HEK293 (cell line): ENCODE measurements around the gene COPG2.

ENCODE experiments used
- CTCF ChIA-PET: fragments of 350-600 bp; formaldehyde crosslinking; extraction: SDS; loops from one replicate; lab custom pipeline; 2021; ENCODE audit warnings: antibody characterized with exemption; lab: Yijun Ruan, JAX
- POLR2A ChIA-PET: fragments of 300-600 bp; formaldehyde crosslinking; extraction: SDS; loops from one replicate; lab custom pipeline; 2020; ENCODE audit warnings: antibody characterized with exemption, inconsistent platforms; lab: Yijun Ruan, JAX
- H3K27ac ChIP-seq: fragments of 200-500 bp; sonication (Bioruptor generic); 2 replicates; pipeline ENCODE4 v1.5.1; 2014; ENCODE audit warnings: low read depth, low read length, control low read depth, inconsistent platforms; ENCODE audit errors: extremely low read depth
- H3K36me3 ChIP-seq, 2 experiments: fragments of 200-500 bp in 1 of 2; sonication (Bioruptor generic) in 1 of 2; 1 replicate in 1 of 2; 2 replicates in 1 of 2; pipeline ENCODE4 v1.5.1; 2014 to 2017; ENCODE audit warnings: inconsistent platforms in 2 of 2, low read length in 2 of 2; ENCODE audit not compliant: control insufficient read depth in 2 of 2, insufficient read depth in 1 of 2
- H3K4me1 ChIP-seq: fragments of 200-500 bp; sonication (Bioruptor generic); 2 replicates; pipeline ENCODE4 v1.5.1; 2014; ENCODE audit warnings: mild to moderate bottlenecking, low read length, inconsistent platforms; ENCODE audit not compliant: control insufficient read depth, insufficient read depth
- H3K4me3 ChIP-seq: 2 replicates; pipeline ENCODE4 v1.5.1; 2011; ENCODE audit warnings: low read depth, mild to moderate bottlenecking, control low read depth, low read length, moderate library complexity
- H3K9me3 ChIP-seq: fragments of 200-500 bp; sonication (Bioruptor generic); 2 replicates; pipeline ENCODE4 v1.5.1; 2014; ENCODE audit warnings: low read depth, low read length, inconsistent platforms; ENCODE audit not compliant: control insufficient read depth, insufficient read depth
- EGR2 ChIP-seq: fragments of 450-650 bp; formaldehyde crosslinking; IDR thresholded peaks from 2 replicates; pipeline ENCODE4 v1.5.1; 2016; ENCODE audit warnings: low read depth, missing biosample characterization, missing genetic modification characterization
- KLF10 ChIP-seq: fragments of 450-650 bp; IDR thresholded peaks from 2 replicates; pipeline ENCODE4 v1.5.1; 2018; ENCODE audit warnings: missing biosample characterization, mild to moderate bottlenecking, missing genetic modification characterization
- KLF16 ChIP-seq: fragments of 450-650 bp; formaldehyde crosslinking; IDR thresholded peaks from 2 replicates; pipeline ENCODE4 v1.5.1; 2017; ENCODE audit warnings: missing biosample characterization, missing genetic modification characterization
- PRDM1 ChIP-seq: fragments of 450-650 bp; formaldehyde crosslinking; IDR thresholded peaks from 2 replicates; pipeline ENCODE4; 2016; ENCODE audit warnings: missing biosample characterization, missing genetic modification characterization
- YY2 ChIP-seq: fragments of 450-650 bp; formaldehyde crosslinking; IDR thresholded peaks from 2 replicates; pipeline ENCODE4 v1.5.1; 2016; ENCODE audit warnings: missing biosample characterization, missing genetic modification characterization
- ZBTB17 ChIP-seq: fragments of 450-650 bp; formaldehyde crosslinking; IDR thresholded peaks from 2 replicates; pipeline ENCODE4 v1.5.1; 2016; ENCODE audit warnings: missing biosample characterization, missing genetic modification characterization
- ZNF140 ChIP-seq: fragments of 450-650 bp; formaldehyde crosslinking; IDR thresholded peaks from 2 replicates; pipeline ENCODE4 v1.5.1; 2016; ENCODE audit warnings: missing biosample characterization, missing genetic modification characterization
- ZNF19 ChIP-seq: fragments of 450-650 bp; formaldehyde crosslinking; IDR thresholded peaks from 2 replicates; pipeline ENCODE4; 2016; ENCODE audit warnings: missing biosample characterization, missing genetic modification characterization, low read depth
- ZNF2 ChIP-seq: fragments of 450-650 bp; formaldehyde crosslinking; IDR thresholded peaks from 2 replicates; pipeline ENCODE4 v1.5.1; 2016; ENCODE audit warnings: missing biosample characterization, missing genetic modification characterization
- ZNF202 ChIP-seq: fragments of 450-650 bp; formaldehyde crosslinking; IDR thresholded peaks from 2 replicates; pipeline ENCODE4 v1.5.1; 2016; ENCODE audit warnings: missing biosample characterization, missing genetic modification characterization, borderline replicate concordance
- ZNF26 ChIP-seq: fragments of 450-650 bp; formaldehyde crosslinking; IDR thresholded peaks from 2 replicates; pipeline ENCODE4 v1.5.1; 2016; ENCODE audit warnings: missing biosample characterization, missing genetic modification characterization
- ZNF302 ChIP-seq: fragments of 450-650 bp; formaldehyde crosslinking; IDR thresholded peaks from 2 replicates; pipeline ENCODE4 v1.5.1; 2016; ENCODE audit warnings: missing biosample characterization, missing genetic modification characterization, low read depth
- ZNF354C ChIP-seq: fragments of 450-650 bp; formaldehyde crosslinking; IDR thresholded peaks from 2 replicates; pipeline ENCODE4 v1.5.1; 2016; ENCODE audit warnings: missing biosample characterization, missing genetic modification characterization, low read depth, borderline replicate concordance
- ZNF366 ChIP-seq: fragments of 450-650 bp; formaldehyde crosslinking; conservative IDR thresholded peaks from 2 replicates; pipeline ENCODE4 v1.5.1; 2016; ENCODE audit warnings: missing biosample characterization, missing genetic modification characterization
- ZNF394 ChIP-seq: fragments of 450-650 bp; formaldehyde crosslinking; IDR thresholded peaks from 2 replicates; pipeline ENCODE4 v1.5.1; 2016; ENCODE audit warnings: missing biosample characterization, missing genetic modification characterization, mild to moderate bottlenecking, moderate library complexity, borderline replicate concordance
- ZNF433 ChIP-seq: fragments of 450-650 bp; formaldehyde crosslinking; IDR thresholded peaks from 2 replicates; pipeline ENCODE4 v1.5.1; 2016; ENCODE audit warnings: missing biosample characterization, missing genetic modification characterization, low read depth
- ZNF521 ChIP-seq: fragments of 450-650 bp; formaldehyde crosslinking; IDR thresholded peaks from 2 replicates; pipeline ENCODE4 v1.5.1; 2017; ENCODE audit warnings: missing biosample characterization, mild to moderate bottlenecking, missing genetic modification characterization
- ZNF555 ChIP-seq: fragments of 450-650 bp; formaldehyde crosslinking; conservative IDR thresholded peaks from 2 replicates; pipeline ENCODE4 v1.5.1; 2017; ENCODE audit warnings: missing biosample characterization, mild to moderate bottlenecking, missing genetic modification characterization, inconsistent platforms
- ZNF623 ChIP-seq: fragments of 450-650 bp; formaldehyde crosslinking; IDR thresholded peaks from 2 replicates; pipeline ENCODE4 v1.5.1; 2016; ENCODE audit warnings: missing biosample characterization, missing genetic modification characterization
- ZNF660 ChIP-seq: fragments of 450-650 bp; IDR thresholded peaks from 2 replicates; pipeline ENCODE4 v1.5.1; 2018; ENCODE audit warnings: missing biosample characterization, mild to moderate bottlenecking, missing genetic modification characterization
- ZNF664 ChIP-seq: fragments of 450-650 bp; formaldehyde crosslinking; IDR thresholded peaks from 2 replicates; pipeline ENCODE4 v1.5.1; 2016; ENCODE audit warnings: missing biosample characterization, missing genetic modification characterization
- ZNF843 ChIP-seq: fragments of 450-650 bp; formaldehyde crosslinking; IDR thresholded peaks from 2 replicates; pipeline ENCODE4 v1.5.1; 2016; ENCODE audit warnings: missing biosample characterization, missing genetic modification characterization
- TF ChIP-seq, protein P1 (sequence below): fragments of 450-650 bp; formaldehyde crosslinking; IDR thresholded peaks from 2 replicates; pipeline ENCODE4 v1.5.1; 2016; ENCODE audit warnings: missing biosample characterization, missing genetic modification characterization, borderline replicate concordance

COPG2 gene

DNA sequence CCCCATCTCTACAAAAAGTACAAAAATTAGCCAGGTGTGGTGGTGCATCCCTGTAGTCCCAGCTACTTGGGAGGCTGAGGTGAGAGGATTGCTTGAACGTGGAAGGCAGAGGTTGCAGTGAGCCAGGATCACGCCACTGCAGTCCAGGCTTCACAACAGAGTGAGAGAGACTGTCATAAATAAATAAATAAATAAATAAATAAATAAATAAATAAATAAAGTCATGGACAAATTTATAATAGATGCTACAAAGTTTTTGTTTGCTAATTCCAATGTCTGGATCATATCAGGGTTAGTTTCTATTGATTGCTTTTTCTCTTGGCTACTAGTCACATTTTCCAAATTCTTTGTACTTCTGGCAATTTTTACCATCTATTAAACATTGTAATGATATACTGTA lies 61.5 kb downstream of the COPG2 start (continued):
- TF ChIP-seq ZNF623 (tag by site-specific recombination) (peak; percentile 57; the same call in 1 of the 2 replicates), ZNF202 (peak; percentile 55; the same call in 1 of the 2 replicates), ZNF394 (tag by site-specific recombination) (peak; percentile 87; the same call in 1 of the 2 replicates), ZNF433 (peak; percentile 62; the same call in 1 of the 2 replicates), ZNF664 (tag by site-specific recombination) (0 out of 2 replicates have a peak, but pooled peaks have one; percentile 28)

GRCh38 chr7:130606161-130606560 lies 62.4 kb downstream of the COPG2 start:
- Histone ChIP-seq H3K9me3 (no peaks in the 10 kb centered on the region; the same call in 1 of the 2 replicates), H3K4me3 (no peak overlapping the region), H3K27ac (no peak overlapping the region), H3K4me1 (no peaks in the 10 kb centered on the region), H3K36me3 (peaks cover 21 to 26% of the 10 kb centered on the region in 2 experiments)
- TF ChIP-seq YY2 (no peak), ZNF843 (tag by site-specific recombination) (no peak), PRDM1 (tag by site-specific recombination) (peak; percentile 36; the same call in 1 of the 2 replicates), KLF16 (tag by site-specific recombination) (no peak), KLF10 (no peak), ZNF366 (tag by site-specific recombination) (peak; percentile 67)
- POLR2A ChIA-PET: no interaction called here
- CTCF ChIA-PET: no interaction called here

DNA sequence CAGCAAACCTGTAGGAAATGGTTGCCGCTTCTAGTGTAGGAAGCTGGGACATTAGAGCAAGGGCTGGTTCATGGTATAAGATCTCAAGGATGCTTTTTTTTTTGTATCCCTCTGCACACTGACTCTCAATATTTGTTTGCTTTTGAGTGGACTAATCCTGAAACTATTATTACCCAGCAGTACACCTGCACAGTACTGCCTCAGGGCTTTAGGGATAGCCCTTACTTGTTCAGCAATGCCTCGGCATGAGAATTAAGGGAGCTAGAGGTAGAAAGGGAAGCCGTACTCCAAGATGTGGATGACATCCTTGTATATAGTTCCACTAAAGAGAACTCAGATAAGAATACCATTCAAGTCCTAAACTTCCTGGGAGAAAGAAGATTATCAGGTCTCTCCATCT lies 70.5 kb downstream of the COPG2 start:
- Histone ChIP-seq H3K4me1 (no peaks in the 10 kb centered on the region), H3K4me3 (no peak overlapping the region), H3K36me3 (no peaks in the 10 kb centered on the region), H3K27ac (no peak overlapping the region), H3K9me3 (no peaks in the 10 kb centered on the region)
- TF ChIP-seq ZNF302 (no peak), ZNF2 (tag by site-specific recombination) (no peak), ZNF140 (no peak), ZNF354C (tag by site-specific recombination) (no peak), ZNF26 (no peak), ZNF555 (tag by site-specific recombination) (no peak), ZBTB17 (no peak), EGR2 (tag by site-specific recombination) (no peak), ZNF19 (no peak), ZNF521 (tag by site-specific recombination) (no peak), ZNF660 (tag by site-specific recombination) (no peak)
- TF ChIP-seq, protein P1, sequence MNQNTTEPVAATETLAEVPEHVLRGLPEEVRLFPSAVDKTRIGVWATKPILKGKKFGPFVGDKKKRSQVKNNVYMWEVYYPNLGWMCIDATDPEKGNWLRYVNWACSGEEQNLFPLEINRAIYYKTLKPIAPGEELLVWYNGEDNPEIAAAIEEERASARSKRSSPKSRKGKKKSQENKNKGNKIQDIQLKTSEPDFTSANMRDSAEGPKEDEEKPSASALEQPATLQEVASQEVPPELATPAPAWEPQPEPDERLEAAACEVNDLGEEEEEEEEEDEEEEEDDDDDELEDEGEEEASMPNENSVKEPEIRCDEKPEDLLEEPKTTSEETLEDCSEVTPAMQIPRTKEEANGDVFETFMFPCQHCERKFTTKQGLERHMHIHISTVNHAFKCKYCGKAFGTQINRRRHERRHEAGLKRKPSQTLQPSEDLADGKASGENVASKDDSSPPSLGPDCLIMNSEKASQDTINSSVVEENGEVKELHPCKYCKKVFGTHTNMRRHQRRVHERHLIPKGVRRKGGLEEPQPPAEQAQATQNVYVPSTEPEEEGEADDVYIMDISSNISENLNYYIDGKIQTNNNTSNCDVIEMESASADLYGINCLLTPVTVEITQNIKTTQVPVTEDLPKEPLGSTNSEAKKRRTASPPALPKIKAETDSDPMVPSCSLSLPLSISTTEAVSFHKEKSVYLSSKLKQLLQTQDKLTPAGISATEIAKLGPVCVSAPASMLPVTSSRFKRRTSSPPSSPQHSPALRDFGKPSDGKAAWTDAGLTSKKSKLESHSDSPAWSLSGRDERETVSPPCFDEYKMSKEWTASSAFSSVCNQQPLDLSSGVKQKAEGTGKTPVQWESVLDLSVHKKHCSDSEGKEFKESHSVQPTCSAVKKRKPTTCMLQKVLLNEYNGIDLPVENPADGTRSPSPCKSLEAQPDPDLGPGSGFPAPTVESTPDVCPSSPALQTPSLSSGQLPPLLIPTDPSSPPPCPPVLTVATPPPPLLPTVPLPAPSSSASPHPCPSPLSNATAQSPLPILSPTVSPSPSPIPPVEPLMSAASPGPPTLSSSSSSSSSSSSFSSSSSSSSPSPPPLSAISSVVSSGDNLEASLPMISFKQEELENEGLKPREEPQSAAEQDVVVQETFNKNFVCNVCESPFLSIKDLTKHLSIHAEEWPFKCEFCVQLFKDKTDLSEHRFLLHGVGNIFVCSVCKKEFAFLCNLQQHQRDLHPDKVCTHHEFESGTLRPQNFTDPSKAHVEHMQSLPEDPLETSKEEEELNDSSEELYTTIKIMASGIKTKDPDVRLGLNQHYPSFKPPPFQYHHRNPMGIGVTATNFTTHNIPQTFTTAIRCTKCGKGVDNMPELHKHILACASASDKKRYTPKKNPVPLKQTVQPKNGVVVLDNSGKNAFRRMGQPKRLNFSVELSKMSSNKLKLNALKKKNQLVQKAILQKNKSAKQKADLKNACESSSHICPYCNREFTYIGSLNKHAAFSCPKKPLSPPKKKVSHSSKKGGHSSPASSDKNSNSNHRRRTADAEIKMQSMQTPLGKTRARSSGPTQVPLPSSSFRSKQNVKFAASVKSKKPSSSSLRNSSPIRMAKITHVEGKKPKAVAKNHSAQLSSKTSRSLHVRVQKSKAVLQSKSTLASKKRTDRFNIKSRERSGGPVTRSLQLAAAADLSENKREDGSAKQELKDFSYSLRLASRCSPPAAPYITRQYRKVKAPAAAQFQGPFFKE (tag by site-specific recombination): no peak
- ChIA-PET POLR2A (no interaction called here), CTCF (no interaction called here)
